ENCODE results near the gene ACE.

DNA sequence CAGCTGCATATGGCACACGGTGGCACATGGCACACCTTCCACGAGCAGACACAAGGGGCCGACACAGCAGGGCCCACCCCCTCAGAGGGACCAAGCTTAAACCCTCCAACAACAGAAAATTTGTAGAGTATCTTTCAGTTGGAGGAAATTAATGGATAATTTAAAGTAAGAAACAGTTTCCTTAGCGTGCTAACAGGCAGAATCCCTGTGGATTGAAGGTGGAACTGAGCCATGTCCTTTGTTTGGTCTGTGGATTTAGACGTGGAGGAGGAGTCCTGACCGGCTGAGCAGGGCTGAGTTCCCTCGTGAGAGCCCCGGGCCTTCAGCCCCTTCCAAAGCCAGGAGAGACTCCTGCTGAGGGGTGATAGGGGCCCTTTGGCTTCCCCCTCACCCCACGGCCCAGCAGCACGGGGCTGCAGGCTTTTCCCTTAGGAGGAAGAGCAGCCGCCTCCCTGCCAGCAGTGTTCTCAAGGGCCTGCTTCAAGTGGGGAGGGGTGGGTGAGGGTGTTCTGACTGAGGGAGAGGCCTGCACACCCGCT is 29.3 kb upstream of the ACE start:
- TF ChIP-seq CTCF (conservative IDR thresholded peaks at IDR 0.05; ENCODE audit: low read depth, low read length) (no peak), EZH2phosphoT487 (IDR thresholded peaks at IDR 0.05; ENCODE audit: borderline replicate concordance, low read length) (no peak), EZH2 (IDR thresholded peaks at IDR 0.05; ENCODE audit: low read length, unreplicated experiment) (no peak)

All from PC-3 (cell line).